Middle frontal gyrus (tissue), 1 donor: Measurements from ENCODE around the gene HSPB3.
"Not testable (repeated sequence)": the region's sequence is repeated elsewhere in the genome, so short reads cannot be mapped to it uniquely, and the experiment has no call there.

ENCODE experiments used
- DNase-seq: peaks from one replicate; pipeline ENCODE4 v3.0.0-alpha.2; 2015; ENCODE audit warnings: low spot score; ENCODE audit errors: extremely low spot score

The HSPB3 gene

GRCh38 chr5:54455413-54456157, at the start of gene HSPB3:
TSS of gene HSPB3 (plus strand) at chr5:54455699. CDS start at chr5:54455790, 91 bp downstream.
- peak; percentile 33 for DNase-seq

GRCh38 chr5:54411176-54411575, 44.3 kb upstream of the HSPB3 start:
- no peak for DNase-seq

DNA sequence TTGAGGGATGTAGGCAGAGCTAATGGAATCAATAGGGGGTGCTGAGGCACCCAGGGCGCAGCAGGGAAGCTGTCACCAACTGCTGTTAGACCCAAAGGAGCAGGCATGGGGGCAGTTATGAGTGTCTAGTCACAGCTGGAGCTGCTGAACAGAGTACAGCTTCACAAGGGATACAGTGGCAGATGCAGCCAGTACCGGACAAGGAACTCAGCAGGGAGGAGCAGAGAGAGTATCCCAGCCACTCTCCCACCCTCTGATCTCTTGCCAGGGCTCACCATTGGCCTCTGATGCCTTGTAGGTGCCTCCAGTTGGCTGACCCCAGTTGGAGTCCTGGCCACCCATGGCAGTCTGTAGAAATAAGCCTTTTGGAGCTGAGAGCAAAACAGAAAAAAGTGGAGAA, 42.6 kb upstream of the HSPB3 start:
- no peak for DNase-seq

GRCh38 chr5:54415147-54415546, 40.4 kb upstream of the HSPB3 start:
- DNase-seq, result no peak

- DNase-seq, result no peak
These were observed 39.5 kb upstream of the HSPB3 start for GRCh38 chr5:54415896-54416601.

DNA sequence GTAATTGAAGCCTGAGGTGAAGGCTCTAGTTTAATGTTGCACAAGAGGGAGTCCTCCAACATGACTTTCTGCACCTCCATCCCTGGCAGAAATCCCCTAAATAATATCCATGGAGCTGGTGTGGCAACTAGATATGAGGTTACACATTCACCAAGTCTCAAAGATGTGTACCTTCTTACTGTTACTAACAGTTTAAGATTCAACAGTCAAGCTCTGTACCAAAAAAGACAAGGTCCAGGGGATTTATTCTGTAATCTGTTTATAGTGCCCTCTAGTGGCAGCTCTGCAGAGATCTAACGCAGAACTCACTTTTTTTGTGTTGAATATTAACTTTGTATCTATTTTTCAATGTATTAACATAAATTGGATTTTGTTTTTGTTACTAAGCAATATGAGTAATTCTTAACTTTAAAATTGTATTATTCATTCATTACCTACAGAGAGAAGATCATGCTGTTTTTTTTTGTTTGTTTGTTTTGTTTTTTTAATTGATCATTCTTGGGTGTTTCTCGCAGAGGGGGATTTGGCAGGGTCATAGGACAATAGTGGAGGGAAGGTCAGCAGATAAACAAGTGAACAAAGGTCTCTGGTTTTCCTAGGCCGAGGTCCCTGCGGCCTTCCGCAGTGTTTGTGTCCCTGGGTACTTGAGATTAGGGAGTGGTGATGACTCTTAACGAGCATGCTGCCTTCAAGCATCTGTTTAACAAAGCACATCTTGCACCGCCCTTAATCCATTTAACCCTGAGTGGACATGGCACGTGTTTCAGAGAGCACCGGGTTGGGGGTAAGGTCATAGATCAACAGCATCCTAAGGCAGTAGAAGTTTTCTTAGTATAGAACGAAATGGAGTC, 35.7 kb upstream of the HSPB3 start:
- DNase-seq, result peak; percentile 44

DNA sequence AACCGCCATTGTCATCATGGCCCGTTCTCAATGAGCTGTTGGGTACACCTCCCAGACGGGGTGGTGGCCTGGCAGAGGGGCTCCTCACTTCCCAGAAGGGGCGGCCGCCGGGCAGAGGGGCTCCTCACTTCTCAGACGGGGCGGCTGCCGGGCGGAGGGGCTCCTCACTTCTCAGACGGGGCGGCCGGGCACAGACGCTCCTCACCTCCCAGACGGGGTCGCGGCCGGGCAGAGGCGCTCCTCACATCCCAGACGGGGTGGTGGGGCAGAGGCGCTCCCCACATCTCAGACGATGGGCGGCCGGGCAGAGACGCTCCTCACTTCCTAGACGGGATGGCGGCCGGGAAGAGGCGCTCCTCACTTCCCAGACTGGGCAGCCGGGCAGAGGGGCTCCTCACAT, 35.0 kb upstream of the HSPB3 start:
- DNase-seq, result not testable (repeated sequence)

- DNase-seq, result no peak
These were observed 33.5 kb upstream of the HSPB3 start for GRCh38 chr5:54421976-54422375.

DNA sequence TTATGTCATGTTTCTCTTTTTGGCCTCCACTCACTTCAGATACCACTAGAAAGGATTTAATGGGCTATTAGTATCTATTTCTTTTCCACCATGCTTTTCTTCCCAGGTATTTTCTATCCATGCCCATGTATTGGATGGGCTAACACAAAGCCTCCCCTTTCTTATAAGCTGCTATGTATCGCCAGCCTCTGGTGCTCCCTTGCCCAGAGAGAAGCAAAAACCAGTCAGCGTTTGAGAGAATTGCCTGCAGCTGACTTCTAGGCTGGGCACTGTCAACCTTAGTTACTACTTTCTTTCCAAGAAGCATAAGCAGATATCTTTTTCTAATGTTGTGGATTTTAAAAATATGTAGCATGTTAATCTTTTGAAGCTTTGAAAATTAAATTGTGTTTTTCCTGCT, 30.2 kb upstream of the HSPB3 start:
- DNase-seq, result no peak

- DNase-seq, result no peak
These were observed 29.3 kb upstream of the HSPB3 start for GRCh38 chr5:54426209-54426608.

- not testable (repeated sequence) for DNase-seq
These were observed 20.8 kb upstream of the HSPB3 start for GRCh38 chr5:54434650-54435049.

DNA sequence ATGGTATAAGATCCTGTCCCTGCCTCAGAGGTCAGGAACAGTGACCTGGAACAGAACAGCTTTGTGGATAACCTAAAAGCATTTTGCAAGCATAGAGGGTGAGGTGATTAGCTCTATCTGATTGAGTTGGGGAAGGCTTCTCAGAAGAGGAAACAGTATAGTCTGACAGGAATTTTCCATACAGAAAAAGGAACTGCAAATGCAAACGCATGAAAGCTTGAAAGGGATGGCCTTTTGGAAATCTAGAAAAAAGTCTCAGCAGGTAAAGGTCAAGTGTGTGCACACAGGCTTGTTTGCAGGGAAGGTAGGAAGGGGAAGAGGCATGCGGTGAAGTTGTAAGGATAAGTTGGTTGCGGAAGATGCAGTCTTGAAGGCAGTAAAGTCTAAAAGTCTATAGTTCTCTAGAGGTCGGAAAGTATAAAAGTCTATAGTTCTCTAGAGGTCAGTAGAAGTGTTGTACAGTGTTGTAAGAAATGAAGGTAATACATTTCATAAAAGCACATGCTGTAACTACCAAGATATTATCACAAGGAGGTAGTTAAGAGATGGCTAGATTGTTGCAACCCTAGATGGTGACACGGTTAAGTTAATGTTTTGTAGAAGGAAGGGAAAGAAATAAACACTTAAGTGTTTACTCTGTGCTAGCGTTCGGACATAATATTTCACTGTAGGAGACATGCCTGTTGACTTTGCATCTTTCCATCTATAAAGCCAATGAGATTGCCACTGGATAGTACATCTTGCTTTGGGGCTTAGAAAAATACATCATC, 16.7 kb upstream of the HSPB3 start:
- no peak for DNase-seq

GRCh38 chr5:54440456-54440893, 15.0 kb upstream of the HSPB3 start:
- no peak for DNase-seq

DNA sequence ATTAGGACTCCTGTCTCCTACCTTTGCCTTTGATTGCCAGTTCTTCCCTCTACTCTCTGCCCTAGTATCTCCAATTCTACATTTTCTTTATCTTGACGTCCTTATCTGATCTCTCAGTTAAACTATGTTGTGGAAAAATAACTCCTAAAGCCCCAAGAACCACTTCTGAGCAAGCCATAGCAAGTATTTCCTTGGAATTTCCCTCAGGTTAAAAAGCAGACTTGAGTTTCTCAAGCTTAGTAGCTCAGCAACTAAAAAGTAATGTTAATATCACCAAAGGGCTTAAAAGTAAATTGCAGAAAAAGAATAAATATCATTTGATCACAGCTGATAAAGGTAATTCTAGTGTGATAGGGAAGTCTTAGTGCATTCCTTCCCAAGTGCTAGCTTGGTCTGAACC, 13.2 kb upstream of the HSPB3 start:
- DNase-seq, result no peak

DNA sequence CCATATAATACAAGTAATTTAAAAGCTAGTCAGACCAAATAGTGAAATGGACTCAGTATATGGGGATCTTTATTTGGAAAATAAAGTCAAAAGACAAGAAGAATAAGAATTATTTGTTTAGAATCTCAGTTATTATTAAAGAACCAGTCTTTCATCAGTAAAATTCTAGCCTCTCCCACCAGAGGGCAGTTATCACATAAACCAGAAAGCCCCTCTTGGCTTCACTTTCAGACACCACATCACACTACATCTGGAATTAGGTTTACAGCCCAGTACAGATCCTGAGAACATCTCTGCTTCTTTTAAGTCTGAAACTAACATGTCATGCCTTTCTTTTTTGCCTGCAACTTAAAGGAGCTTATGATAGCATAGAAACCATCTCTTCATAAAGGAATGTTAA, 12.2 kb upstream of the HSPB3 start:
- DNase-seq, result no peak

GRCh38 chr5:54445691-54446378, 9.7 kb upstream of the HSPB3 start:
- no peak for DNase-seq

- DNase-seq, result no peak
These were observed 9.1 kb upstream of the HSPB3 start for GRCh38 chr5:54446379-54446732.

DNA sequence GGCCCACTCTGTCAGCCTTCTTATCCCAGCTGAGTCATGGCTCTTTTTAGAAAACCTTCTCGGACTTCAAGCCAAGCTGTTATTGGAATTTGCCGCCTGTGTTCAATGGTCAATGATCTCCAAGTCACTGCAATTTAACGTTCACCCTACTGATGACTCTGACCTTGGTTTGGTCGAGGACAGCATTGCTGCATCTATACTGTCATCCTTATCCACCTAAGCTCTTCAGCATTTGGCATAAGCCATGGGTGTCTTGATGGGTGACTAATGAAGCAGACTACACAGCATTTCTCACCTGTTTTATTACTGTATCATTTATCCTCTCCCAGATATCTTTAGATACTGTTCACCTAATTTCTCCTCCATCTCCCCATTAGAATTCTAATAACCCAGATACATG, 5.6 kb upstream of the HSPB3 start:
- DNase-seq, result no peak

DNA sequence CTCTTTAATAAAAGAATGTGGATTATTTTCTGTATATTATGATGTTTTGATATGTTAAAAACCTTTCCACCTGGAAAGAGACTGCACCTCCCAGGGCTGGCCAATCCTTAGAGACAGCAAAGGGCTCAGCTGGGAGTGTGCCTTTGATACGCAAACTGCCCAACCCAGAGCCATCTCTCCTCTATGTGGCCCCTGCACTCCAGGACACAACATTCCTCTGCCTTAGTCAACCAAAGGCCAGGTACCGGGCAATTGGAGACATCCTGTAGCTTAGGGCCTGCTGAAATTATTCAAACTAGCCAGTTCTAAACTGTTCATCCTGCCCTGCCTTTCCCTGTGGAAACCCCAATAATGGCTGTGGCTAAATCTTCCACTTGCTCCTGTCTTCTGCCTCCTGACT, 5.0 kb upstream of the HSPB3 start:
- no peak for DNase-seq

DNA sequence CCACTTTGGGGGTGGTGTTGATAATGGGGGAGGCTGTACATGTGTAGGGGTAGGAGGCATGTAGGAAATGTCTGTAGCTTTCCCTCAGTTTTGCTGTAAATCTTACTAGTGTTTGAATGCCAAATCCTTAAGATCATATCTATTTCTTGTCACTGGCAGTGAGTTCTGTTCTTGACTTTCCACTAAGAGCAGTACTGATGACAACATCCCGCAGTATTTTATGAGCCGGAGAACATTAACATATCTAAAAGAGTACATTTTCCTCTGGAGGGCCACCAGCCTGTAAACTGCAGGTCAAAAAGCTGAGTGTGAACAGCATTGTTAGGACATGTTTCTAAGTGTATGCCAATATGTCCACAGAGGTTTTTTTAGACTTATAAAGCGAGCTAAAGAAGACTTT, 2.5 kb upstream of the HSPB3 start:
- DNase-seq, result no peak

- DNase-seq, result no peak
These were observed 897 bp upstream of the HSPB3 start for GRCh38 chr5:54454602-54455001.
